GM21515 (cell line): Measurements from ENCODE around the gene MLYCD.

ENCODE experiments used
- ATAC-seq: cut with Tn5 transposase; IDR thresholded peaks from one replicate; pipeline ENCODE4 v1.9.1; 2021; ENCODE audit not compliant: unreplicated experiment

Gene MLYCD

GRCh38 chr16:83898463-83899271, at the start of gene MLYCD:
Gene MLYCD (plus strand): TSS chr16:83899115. CDS start chr16:83899145, 30 bp downstream.
- ATAC-seq = peak; percentile 92

- ATAC-seq = no peak
Measured at GRCh38 chr16:83849421-83849820, 49.5 kb upstream of the MLYCD start.

GRCh38 chr16:83850947-83851346, 48.0 kb upstream of the MLYCD start:
- no peak for ATAC-seq

GRCh38 chr16:83851473-83851872, 47.4 kb upstream of the MLYCD start:
- no peak for ATAC-seq

- no peak for ATAC-seq
Measured at GRCh38 chr16:83852774-83853173, 46.1 kb upstream of the MLYCD start.

DNA sequence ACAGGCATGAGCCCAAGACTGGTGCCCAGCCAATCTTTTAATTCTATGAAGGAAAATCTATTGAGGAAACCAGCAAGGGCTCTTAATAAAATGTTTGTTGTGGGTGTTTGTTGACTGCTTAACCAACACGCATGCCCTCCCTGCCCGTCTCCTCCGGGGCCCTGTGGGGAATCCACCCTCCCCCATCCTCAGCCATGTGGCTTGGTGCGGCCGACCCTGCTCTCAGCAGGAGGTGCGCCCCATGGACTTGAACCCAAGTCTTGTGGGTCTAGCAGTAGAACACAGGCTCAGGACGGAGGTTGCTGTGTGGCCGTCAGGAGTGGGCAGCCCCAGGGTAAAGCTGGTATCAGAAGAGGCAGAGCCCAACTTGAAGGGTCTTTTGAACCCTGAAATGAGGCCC, 45.1 kb upstream of the MLYCD start:
- ATAC-seq = no peak

GRCh38 chr16:83854420-83854819, 44.5 kb upstream of the MLYCD start:
- ATAC-seq = no peak

DNA sequence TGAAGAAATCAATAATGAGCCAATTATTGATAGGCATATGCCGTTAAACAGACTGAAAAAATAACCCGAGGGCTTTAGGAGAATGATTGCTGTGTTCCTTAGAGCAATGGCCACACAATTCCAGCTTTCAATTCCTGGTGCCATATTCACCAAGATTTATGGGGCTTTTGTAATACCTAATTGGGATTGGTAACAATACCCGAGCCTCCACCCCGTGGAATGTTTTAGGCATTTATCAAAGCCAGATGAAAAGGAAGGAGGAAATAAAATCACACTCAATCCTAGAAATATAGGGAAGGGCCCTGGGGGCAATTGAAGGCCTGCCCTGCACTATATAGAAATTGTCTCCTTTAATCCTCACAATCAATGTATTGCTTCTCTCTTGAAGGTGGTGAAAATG, 42.1 kb upstream of the MLYCD start:
- ATAC-seq = no peak

- no peak for ATAC-seq
Measured at GRCh38 chr16:83859265-83859664, 39.6 kb upstream of the MLYCD start.

DNA sequence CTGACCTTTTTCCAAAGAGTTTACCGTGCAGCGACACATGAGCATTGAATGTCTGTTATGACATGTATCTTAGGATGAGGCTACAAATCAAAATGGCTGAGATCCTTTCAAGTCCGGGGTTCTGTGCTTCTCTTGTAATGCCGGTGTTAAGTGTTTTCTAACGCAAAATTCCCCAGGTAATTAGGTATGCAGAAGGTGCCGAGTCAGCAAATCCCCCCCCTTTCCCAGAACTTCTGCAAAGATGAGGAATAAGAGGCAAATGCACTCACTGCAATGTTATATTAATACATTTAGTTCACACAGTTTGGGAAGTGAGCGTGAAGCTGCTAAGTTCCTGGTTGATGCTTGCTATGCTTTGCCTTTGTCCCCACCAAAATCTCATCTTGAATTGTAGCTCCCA, 36.3 kb upstream of the MLYCD start:
- no peak for ATAC-seq

GRCh38 chr16:83863682-83864081, 35.2 kb upstream of the MLYCD start:
- ATAC-seq = no peak

DNA sequence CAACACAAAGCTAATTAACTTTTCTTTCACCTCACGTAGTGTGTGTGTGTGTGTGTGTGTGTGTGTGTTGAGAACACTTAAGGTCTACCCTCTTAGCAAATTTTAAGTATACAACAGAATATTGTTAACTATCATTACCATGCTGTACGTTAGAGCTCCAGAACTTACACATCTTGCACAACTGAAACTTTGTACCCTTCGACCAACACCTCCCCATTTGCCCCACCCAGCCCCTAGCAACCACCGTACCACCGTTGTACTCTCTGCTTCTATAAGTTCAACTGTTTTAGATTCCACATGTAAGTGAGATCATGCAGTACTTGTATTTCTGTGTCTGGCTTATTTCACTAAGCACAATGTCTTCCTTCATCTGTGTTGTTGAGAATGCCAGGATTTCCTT, 28.1 kb upstream of the MLYCD start:
- ATAC-seq = no peak

DNA sequence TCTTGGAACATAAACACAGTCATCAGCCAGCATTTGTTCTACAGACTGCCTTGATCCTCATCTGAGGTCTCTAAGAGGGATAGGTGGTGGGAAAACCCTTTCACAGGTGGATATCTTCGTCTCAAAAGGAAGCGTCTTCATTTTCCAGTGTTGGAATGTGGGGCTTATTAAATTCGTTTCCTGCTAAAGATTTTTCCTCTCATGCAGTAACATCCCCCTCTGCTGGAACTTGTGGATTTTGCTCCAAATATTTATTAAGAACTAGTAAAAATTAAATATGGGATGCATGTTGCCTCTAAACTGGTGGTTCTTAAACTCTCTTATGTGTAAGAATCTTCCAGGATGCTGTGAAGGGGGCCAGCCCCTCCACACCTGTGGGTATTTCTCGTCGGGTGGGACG, 20.1 kb upstream of the MLYCD start:
- no peak for ATAC-seq

DNA sequence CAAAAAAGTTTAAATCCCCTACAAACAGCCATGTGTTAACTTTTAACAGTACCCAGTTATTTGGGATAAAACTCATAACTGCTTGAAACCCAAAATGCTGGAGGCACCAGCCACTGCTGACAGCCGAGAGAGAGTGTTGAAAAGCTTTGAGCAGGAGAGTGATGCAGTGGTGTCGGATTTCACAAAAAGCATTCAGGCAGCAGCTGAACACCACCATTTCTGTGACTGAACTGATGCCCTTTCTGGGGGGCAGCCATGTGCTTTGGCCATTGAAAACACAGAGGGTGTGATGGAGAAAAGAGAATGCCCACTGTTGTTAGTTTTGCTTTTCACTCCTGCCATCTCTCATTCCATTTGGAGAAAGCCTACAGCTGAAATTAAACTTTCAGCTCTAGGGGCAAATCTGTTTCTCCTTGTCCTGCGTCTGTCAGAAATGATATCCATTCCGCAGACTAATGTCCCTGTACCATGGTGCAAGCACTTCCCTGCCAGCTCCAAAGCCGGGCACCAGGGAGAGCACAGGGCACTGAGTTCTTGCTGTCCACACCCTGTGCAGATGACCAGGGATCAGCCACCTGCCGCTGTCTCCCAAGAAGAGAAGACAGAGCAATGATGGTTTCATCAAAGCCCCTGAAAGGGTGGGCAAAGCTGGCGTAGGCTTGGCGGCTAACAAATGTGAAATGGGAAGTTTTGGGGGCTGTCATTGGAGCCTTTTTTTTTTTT, 16.6 kb upstream of the MLYCD start:
- ATAC-seq = no peak

DNA sequence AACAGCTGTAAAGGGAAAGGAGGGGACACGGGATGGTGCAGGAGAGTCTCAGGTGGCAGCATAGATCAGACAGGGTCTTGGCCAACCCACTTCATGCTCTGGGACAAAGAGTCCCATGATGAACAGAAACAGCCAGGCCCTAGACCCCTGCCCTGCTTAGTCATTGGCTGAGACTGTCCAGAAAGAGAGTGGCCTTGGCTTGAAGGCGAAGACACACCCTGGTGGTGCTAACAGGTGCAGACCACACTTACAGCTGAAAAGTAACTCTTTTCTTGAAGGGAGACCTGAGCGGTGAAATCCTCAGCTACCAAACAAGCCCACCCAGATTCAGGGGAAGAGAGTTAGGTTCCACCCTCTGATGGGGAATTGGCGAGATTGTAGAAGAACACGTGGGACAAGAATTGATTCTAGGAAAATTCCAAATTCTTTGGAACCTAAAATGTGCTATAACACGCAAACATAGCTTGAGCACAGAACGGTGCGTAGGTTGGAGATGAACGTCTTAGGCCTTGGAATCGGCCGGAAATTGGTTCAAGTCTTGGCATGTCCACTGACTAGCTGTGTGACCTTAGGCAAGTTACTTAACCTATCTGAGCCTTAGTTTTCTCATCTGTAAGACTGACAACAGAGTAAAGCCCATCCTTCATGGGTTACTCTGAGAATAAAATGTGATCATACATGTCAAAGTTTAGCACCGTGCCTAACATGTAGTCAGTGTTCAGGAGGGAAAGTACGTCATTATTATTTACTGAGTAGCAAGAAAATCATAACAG, 12.5 kb upstream of the MLYCD start:
- no peak for ATAC-seq

- no peak for ATAC-seq
Measured at GRCh38 chr16:83887080-83887479, 11.8 kb upstream of the MLYCD start.

- no peak for ATAC-seq
Measured at GRCh38 chr16:83887564-83887963, 11.4 kb upstream of the MLYCD start.

GRCh38 chr16:83888672-83889044, 10.3 kb upstream of the MLYCD start:
- ATAC-seq = no peak

GRCh38 chr16:83890359-83890758, 8.6 kb upstream of the MLYCD start:
- ATAC-seq = no peak

GRCh38 chr16:83891742-83892141, 7.2 kb upstream of the MLYCD start:
- ATAC-seq = no peak

DNA sequence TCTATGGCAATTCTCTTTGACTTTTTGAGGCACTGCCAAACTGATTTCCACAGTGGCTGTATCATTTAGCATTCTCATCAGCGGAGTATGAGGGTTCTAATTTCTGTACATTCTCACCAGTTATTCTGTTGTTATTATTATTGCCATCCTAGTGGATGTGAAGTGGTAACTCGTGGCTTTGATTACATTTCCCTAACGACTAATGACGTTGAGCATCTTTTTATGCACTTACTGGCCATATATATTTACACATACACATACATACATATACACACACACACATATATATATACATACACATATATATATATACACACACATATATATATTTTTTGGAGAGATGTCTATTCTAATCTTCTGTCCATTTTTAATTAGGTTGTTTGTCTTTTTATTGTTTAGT, 3.7 kb upstream of the MLYCD start:
- no peak for ATAC-seq

GRCh38 chr16:83895942-83896341, 3.0 kb upstream of the MLYCD start:
- ATAC-seq = no peak
